Activated naive CD4-positive, alpha-beta T cell treated with anti-CD3 and anti-CD28 coated beads, Interleukin-2, amount 50 U/mL, for 72 hours (primary cell): ENCODE results near the gene DPY19L1. TPM values are rescaled to one million over a fixed set of nuclear protein-coding genes. Genes with fewer than 3 reads are reported as not detected.
"Not testable (repeated sequence)": the region's sequence is repeated elsewhere in the genome, so short reads cannot be mapped to it uniquely, and the experiment has no call there.

ENCODE experiments used
- ATAC-seq, 2 donors: fragments of 150-1000 bp; cut with Tn5 transposase; 2 replicates each; pipeline ENCODE4 v1.10.0; 2021; ENCODE audit warnings: mild to moderate bottlenecking in 2 of 2, moderate library complexity in 2 of 2
- DNase-seq, 2 donors: peaks; one replicate each; pipeline ENCODE4 v3.0.0; 2021 to 2022; ENCODE audit warnings: low spot score in 2 of 2
- H3K27ac Mint-ChIP-seq, 2 donors: one replicate each; pipeline ENCODE4 v1.8.0; 2022; ENCODE audit warnings: mild to moderate bottlenecking in 2 of 2, mixed read lengths in 2 of 2
- H3K36me3 Mint-ChIP-seq, 2 donors: one replicate each; pipeline ENCODE4 v1.8.0; 2022; ENCODE audit warnings: mixed read lengths in 2 of 2
- H3K9me3 Mint-ChIP-seq, 2 donors: one replicate each; pipeline ENCODE4 v1.8.0; 2022; ENCODE audit warnings: mixed read lengths in 2 of 2
- total RNA-seq, 2 donors: library from RNA; stranded (reverse); gene quantifications; one replicate each; pipeline ENCODE4 v1.2.3, GENCODE V29; 2022

Gene DPY19L1
- total RNA-seq, 2 donors from 2014 or later, result 10.2 to 10.3 TPM

DNA sequence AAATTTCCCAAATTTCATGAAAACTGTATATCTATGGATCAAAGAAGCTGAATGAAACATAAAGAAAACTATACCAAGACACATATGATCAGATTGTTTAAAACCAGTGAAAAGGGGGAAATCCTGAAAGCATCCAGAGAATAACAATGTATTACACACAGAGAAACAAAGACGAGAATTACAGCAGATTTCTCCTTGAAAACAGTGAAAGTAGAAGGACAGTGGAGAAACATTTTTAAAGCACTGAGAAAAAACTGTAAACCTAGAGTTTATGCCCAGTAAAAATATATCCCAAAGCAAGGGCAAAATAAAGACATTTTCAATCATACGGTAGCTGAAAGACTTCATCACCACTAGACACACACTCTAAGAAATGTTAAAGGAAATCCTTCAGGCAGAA lies 121.0 kb downstream of the DPY19L1 start:
- H3K9me3 Mint-ChIP-seq, result peaks cover 13 to 16% of the 10 kb centered on the region in 2 donors
- DNase-seq, result no peak
- peaks cover 0 to 6% of the 10 kb centered on the region in 2 donors for H3K36me3 Mint-ChIP-seq
- ATAC-seq, result no peak
- no peak overlapping the region for H3K27ac Mint-ChIP-seq

DNA sequence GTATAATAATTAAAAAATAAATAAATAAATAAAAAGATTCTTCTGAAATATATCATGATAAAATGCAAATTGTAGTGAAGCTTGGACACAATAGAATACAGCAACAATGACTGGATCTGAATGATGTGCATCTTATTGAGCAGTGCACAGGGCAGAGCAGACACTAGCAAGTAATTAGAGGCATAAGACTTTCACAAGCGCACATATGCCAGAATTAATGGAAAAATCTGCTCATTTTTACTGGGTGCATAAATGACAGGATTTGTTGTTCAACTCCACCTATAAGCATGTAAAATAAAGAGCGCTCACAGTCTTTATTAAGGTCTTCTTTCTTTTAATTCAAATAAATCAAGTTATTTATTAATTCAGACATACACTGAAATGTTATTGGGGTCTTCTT lies 125.0 kb downstream of the DPY19L1 start:
- no peak for DNase-seq
- no peak overlapping the region for H3K27ac Mint-ChIP-seq
- peaks cover 0 to 11% of the 10 kb centered on the region in 2 donors for H3K36me3 Mint-ChIP-seq
- no peak for ATAC-seq
- H3K9me3 Mint-ChIP-seq, result peaks cover 13 to 16% of the 10 kb centered on the region in 2 donors

DNA sequence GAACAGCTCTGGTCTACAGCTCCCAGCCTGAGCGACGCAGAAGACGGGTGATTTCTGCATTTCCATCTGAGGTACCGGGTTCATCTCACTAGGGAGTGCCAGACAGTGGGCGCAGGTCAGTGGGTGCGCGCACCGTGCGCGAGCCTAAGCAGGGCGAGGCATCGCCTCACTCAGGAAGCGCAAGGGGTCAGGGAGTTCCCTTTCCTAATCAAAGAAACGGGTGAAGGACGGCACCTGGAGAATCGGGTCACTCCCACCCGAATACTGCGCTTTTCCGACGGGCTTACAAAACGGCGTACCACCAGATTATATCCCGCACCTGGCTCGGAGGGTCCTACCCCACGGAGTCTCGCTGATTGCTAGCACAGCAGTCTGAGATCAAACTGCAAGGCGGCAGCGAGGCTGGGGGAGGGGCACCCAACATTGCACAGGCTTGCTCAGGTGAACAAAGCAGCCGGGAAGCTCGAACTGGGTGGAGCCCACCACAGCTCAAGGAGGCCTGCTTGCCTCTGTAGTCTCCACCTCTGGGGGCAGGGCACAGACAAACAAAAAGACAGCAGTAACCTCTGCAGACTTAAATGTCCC lies 130.9 kb downstream of the DPY19L1 start:
- ATAC-seq, result not testable (repeated sequence)

GRCh38 chr7:34904987-34905386 lies 132.3 kb downstream of the DPY19L1 start:
- no peak for DNase-seq
- Mint-ChIP-seq H3K9me3 (no peaks in the 10 kb centered on the region), H3K36me3 (peaks cover 0 to 14% of the 10 kb centered on the region in 2 donors), H3K27ac (no peak overlapping the region)
- ATAC-seq, result no peak

More for the DNA sequence above, 130.9 kb downstream of the DPY19L1 start:
- H3K9me3 Mint-ChIP-seq, DNase-seq, H3K27ac Mint-ChIP-seq: not testable (repeated sequence)
- peaks cover 0 to 14% of the 10 kb centered on the region in 2 donors for H3K36me3 Mint-ChIP-seq

- peaks cover 0 to 11% of the 10 kb centered on the region in 2 donors for H3K36me3 Mint-ChIP-seq
- ATAC-seq, H3K27ac Mint-ChIP-seq, DNase-seq, H3K9me3 Mint-ChIP-seq: not testable (repeated sequence)
These were observed 133.4 kb downstream of the DPY19L1 start for GRCh38 chr7:34903921-34904320.

DNA sequence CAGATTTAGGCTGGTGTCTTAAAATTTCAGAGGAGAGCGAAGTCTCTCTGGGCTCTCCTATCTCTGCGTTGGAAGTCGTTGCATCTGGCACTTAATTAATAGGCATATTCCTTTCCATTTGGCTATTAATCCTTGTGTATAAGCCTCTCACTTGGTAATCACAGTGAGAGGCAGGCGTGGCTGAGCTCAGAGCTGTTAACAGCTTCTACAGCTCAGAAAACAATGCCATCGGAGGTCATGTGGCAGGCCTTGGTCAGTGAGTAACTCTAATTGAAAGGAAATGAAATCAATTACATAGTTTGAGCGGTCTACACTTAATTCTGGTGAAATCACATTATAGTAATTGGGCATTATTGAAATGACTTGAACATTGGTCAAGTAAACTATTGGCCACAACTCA lies 135.1 kb downstream of the DPY19L1 start:
- no peak for ATAC-seq
- peaks cover 0 to 9% of the 10 kb centered on the region in 2 donors for H3K36me3 Mint-ChIP-seq
- no peak overlapping the region for H3K27ac Mint-ChIP-seq
- no peak for DNase-seq
- H3K9me3 Mint-ChIP-seq, result peaks cover under 1 to 5% of the 10 kb centered on the region in 2 donors

DNA sequence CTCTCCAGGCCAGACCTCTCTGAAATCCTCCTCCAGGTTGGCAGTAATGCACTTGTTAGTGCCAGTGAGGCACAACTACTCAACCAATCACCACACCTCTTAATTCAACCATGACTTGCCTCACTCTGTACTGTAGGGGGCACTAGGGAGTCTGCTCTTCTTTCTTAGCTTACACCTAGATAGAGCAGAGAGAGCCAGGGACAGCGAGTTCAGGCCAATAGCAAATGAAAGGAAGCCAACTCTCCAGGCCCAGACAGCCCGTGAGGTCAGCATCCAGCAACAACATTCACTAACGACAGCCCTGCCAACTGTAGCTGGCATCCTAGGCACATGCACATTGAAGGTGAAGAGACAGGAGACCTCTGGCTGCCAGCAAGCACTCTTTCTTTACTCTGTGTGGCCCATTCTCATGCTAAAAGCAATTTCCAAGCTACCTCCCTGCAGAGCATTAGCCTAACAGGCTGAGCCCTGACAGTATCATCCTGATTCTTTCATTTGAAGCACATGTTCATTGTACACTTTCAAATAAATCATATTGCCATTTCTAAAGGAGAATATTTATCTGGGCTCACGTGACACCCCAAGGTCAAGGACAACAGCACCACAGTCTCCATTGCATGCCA lies 136.3 kb downstream of the DPY19L1 start:
- Mint-ChIP-seq H3K27ac (no peak overlapping the region), H3K36me3 (peaks cover 0 to 9% of the 10 kb centered on the region in 2 donors)

DNA sequence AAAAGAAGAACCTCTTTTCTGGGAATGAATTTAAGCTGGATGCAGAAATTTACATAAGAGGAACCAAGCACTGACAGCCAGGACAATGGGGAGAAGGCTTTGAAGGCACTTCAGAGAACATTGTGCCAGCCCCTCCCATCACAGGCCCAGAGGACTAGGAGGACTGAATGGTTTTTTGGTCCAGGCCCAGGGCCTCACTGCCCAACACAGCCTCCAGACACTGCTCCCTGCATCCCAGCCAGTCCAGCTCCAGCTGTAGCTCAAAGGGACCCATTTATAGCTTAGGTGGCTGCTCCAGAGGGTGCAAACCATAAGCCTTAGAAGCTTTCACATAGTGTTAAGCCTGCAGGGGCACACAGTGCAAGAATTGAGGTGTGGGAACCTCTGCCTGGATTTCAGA lies 142.1 kb downstream of the DPY19L1 start:
- ATAC-seq (no peak), DNase-seq (no peak)
- Mint-ChIP-seq H3K9me3 (peaks cover 17 to 22% of the 10 kb centered on the region in 2 donors), H3K27ac (peak overlapping the region in 1 of 2 donors; percentile 75), H3K36me3 (peaks cover 0 to 5% of the 10 kb centered on the region in 2 donors)

More for the DNA sequence above, 136.3 kb downstream of the DPY19L1 start:
- peaks cover 5 to 7% of the 10 kb centered on the region in 2 donors for H3K9me3 Mint-ChIP-seq
- ATAC-seq, result peak in 1 of 2 donors; percentile 61
- DNase-seq, result peak in 1 of 2 donors; percentile 4

DNA sequence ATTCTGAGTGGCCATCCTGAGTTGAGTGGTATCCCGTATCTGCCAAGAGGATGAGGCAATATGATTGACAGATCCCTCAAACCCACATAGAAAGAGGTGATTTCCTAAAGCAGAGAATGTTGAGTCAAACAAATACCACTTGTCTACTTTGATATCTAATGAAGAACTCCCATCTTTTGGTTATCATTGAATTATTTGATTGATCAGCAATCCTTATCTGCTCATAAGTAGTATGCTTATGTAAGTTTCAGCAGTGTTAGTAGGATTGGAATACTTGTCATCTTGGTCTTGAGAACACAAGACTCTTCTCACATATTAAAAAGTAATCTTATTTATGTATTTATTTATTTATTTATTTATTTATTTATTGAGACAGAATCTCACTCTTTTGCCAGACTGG lies 147.3 kb downstream of the DPY19L1 start:
- Mint-ChIP-seq H3K9me3 (peaks cover 16% of the 10 kb centered on the region in 2 donors), H3K36me3 (peaks cover 0 to 4% of the 10 kb centered on the region in 2 donors)
- no peak for ATAC-seq

GRCh38 chr7:34886856-34887255 lies 150.4 kb downstream of the DPY19L1 start:
- peaks cover 8% of the 10 kb centered on the region in 2 donors for H3K36me3 Mint-ChIP-seq
- no peak for DNase-seq
- H3K27ac Mint-ChIP-seq, result no peak overlapping the region
- H3K9me3 Mint-ChIP-seq, result peaks cover 18% of the 10 kb centered on the region in 2 donors
- ATAC-seq, result no peak

More for the DNA sequence above, 147.3 kb downstream of the DPY19L1 start:
- H3K27ac Mint-ChIP-seq, result no peak overlapping the region
- no peak for DNase-seq

DNA sequence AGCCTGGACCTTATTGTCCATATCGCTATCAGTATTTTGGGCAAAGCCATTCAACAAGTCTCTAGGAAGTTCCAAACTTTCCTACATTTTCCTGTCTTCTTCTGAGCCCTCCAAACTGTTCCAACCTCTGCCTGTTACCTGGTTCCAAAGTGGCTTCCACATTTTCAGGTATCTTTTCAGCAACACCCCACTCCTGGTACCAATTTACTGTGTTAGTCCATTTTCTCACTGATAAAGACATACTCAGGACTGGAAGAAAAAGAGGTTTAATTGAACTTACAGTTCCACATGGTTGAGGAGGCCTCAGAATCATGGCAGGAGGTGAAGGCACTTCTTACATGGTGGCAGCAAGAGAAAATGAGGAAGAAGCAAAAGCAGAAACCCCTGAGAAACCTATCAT lies 153.4 kb downstream of the DPY19L1 start:
- H3K27ac Mint-ChIP-seq, ATAC-seq, H3K36me3 Mint-ChIP-seq, DNase-seq: not testable (repeated sequence)
- peaks cover 20% of the 10 kb centered on the region in 2 donors for H3K9me3 Mint-ChIP-seq

DNA sequence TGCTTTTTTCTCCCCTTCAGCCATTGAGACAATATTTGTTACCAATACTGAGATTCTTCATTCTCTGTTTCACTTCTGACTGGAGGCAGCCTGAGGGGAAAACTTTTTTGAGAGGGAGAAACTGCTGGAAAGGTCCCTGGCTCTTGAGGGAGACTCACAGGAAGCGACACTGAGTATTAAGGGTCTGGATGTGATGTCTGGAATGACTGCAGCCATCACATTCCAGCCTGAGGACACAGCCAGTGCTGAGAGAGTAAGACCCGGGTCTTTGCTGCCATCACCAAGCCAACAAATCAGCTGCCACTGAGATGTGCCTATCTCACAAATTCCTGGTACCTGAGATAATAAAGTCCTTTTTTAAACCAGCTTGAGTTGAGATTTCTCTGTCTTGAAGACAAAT lies 157.4 kb downstream of the DPY19L1 start:
- Mint-ChIP-seq H3K36me3 (peaks cover 8% of the 10 kb centered on the region in 2 donors), H3K9me3 (peaks cover 15% of the 10 kb centered on the region in 2 donors), H3K27ac (no peak overlapping the region)
- no peak for ATAC-seq
- no peak for DNase-seq

DNA sequence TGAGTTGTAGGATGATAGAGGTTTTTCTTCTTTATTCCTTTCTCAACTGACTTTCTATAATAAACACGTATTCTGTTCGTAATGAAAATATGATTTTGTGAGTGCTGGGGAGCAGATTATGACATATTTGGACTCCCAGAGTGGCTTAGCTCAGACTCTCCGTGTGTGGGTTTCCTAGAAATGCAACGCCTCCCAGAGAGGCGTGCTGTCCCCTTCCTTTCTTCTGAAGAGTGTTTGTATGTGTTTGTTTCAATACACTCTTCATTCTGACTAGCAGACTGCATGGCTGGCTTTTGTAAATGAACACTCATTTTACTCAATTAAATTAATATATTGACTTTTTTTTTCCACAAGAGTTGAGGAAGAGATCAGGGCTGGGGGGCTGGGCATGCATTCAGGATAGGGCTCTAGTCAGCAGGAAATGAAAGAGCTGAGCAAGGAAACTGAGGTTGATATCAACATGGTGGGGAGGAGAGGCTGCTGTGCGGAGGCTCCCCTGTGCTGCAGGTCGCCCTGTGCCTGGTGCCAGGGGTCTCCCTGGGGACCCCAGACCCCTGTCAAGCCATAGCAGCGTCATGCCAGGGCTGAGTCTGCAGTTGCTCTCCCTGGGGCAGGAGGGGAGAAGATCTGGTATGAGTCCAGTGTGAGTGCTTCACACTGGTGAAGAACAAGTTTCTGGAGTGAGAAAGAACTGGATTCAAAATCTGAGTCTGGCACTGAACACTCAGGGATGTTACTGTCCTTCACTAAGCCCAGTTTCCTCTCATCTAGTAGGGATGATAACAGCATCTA lies 158.1 kb downstream of the DPY19L1 start:
- not testable (repeated sequence) for H3K36me3 Mint-ChIP-seq, ATAC-seq, DNase-seq, H3K27ac Mint-ChIP-seq
- H3K9me3 Mint-ChIP-seq, result peaks cover 13% of the 10 kb centered on the region in 2 donors

Other genes with a start within 250 kb of the DPY19L1 start
- gene TBX20, start 216.6 kb upstream of the DPY19L1 start, total RNA-seq, result not detected